SH-SY5Y (cell line): ENCODE results near the gene RPS6KL1.

ENCODE experiments used
- GATA2 ChIP-seq: IDR thresholded peaks from 2 replicates; pipeline ENCODE4 v1.6.1; 2011; ENCODE audit warnings: mild to moderate bottlenecking, low read depth, low read length
- GATA3 ChIP-seq: IDR thresholded peaks from 2 replicates; pipeline ENCODE4 v1.6.1; 2011; ENCODE audit warnings: low read depth, mild to moderate bottlenecking, low read length, moderate library complexity

Gene RPS6KL1

GRCh38 chr14:74904635-74905503, 18.2 kb downstream of the RPS6KL1 start:
- no peak for TF ChIP-seq GATA3
- no peak for TF ChIP-seq GATA2

- TF ChIP-seq GATA2 = no peak
- no peak for TF ChIP-seq GATA3
Measured at GRCh38 chr14:74902941-74903705, 19.9 kb downstream of the RPS6KL1 start.

- TF ChIP-seq GATA2 (no peak), GATA3 (no peak)
Measured at GRCh38 chr14:74898694-74899093, 24.4 kb downstream of the RPS6KL1 start.

GRCh38 chr14:74898083-74898482, 25.0 kb downstream of the RPS6KL1 start:
- no peak for TF ChIP-seq GATA2
- TF ChIP-seq GATA3 = no peak

- TF ChIP-seq GATA3 (no peak), GATA2 (no peak)
Measured at GRCh38 chr14:74897642-74898041, 25.4 kb downstream of the RPS6KL1 start.

GRCh38 chr14:74896400-74896799, 26.7 kb downstream of the RPS6KL1 start:
- no peak for TF ChIP-seq GATA2

- TF ChIP-seq GATA3 = no peak
- no peak for TF ChIP-seq GATA2
Measured at GRCh38 chr14:74893614-74894091, 29.4 kb downstream of the RPS6KL1 start.

- TF ChIP-seq GATA3 (no peak), GATA2 (no peak)
Measured at GRCh38 chr14:74892745-74893144, 30.3 kb downstream of the RPS6KL1 start.

- TF ChIP-seq GATA3 (no peak), GATA2 (no peak)
Measured at GRCh38 chr14:74891870-74892269, 31.2 kb downstream of the RPS6KL1 start.

- no peak for TF ChIP-seq GATA2
Measured at GRCh38 chr14:74890262-74890661, 32.8 kb downstream of the RPS6KL1 start.

- TF ChIP-seq GATA3 (no peak), GATA2 (peak; percentile 40; the same call in 1 of the 2 replicates)
Measured at GRCh38 chr14:74888164-74889158, 34.6 kb downstream of the RPS6KL1 start.

GRCh38 chr14:74886001-74886400, 37.1 kb downstream of the RPS6KL1 start:
- TF ChIP-seq GATA3 (no peak), GATA2 (no peak)

GRCh38 chr14:74882103-74882920, 40.7 kb downstream of the RPS6KL1 start:
- no peak for TF ChIP-seq GATA2
- TF ChIP-seq GATA3 = no peak
